ENCODE measurements around the gene MED13L.

GRCh38 chr12:116284396-116284795 lies 6.9 kb upstream of the MED13L start:
- no peak for TF ChIP-seq CTCF (conservative IDR thresholded peaks at IDR 0.05 in 1 of 2, IDR thresholded peaks at IDR 0.05 in 1 of 2; ENCODE audit: low read depth in 1 of 2, low read length in 2 of 2)
- no peak for TF ChIP-seq EZH2 (IDR thresholded peaks at IDR 0.05; ENCODE audit: low read length, missing control alignments)
